HG02973 (cell line): ENCODE data around the gene TUBB1.

Experiments used
- ATAC-seq: cut with Tn5 transposase; IDR thresholded peaks from one replicate; pipeline ENCODE4 v1.9.1; 2021; ENCODE audit warnings: moderate library complexity; ENCODE audit not compliant: unreplicated experiment

TUBB1 gene

DNA sequence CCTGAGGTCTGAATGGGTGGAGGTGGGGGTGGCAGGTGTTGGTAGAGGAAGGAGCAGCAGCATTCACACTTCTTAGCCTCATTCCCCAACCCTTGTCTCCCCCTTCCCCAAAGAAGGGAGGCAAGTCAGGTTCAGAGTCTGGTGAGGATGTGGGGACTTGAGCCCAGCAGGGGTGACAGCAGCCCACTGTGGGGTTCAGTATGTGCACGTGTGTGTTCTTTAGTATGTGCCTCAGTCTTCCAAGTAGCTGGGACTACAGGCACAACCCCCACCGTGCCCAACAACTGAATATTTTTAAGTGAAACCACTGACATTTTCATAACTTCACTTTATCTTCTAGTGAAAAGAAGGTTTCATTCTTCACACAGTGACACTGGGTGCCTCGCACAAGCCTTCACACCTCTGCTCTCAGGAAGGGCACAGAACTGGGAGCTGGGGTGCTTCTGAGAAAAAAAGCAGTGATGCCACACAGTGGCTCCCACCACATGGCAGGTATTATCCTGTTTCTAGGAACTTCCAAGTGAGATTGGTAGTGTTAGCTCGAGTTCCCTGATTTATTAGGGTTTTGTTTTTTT, 56.8 kb downstream of the TUBB1 start:
- ATAC-seq, result no peak
